ENCODE results near the gene CYSTM1.

- TF ChIP-seq CTCF (conservative IDR thresholded peaks at IDR 0.05) (no peak), EZH2 (IDR thresholded peaks at IDR 0.05; ENCODE audit: low read depth) (no peak)
These were observed 76.6 kb downstream of the CYSTM1 start for GRCh38 chr5:140251527-140251973.
